MM.1S (cell line): ENCODE data around the gene RAPGEF6.

Experiments
- CTCF ChIP-seq: fragments of 300-600 bp; sonication (generic); IDR thresholded peaks from 2 replicates; pipeline ENCODE4 v1.5.1; 2016; ENCODE audit warnings: antibody characterized with exemption, low read length, mixed read lengths
- EZH2 ChIP-seq: fragments of 300-600 bp; sonication (generic); optimal IDR thresholded peaks from 2 replicates; pipeline ENCODE3; 2017; ENCODE audit warnings: low read depth, mild to moderate bottlenecking, antibody characterized with exemption, low read length, mixed read lengths
- EZH2phosphoT487 ChIP-seq: fragments of 300-600 bp; sonication (generic); IDR thresholded peaks from 2 replicates; pipeline ENCODE4 v1.6.1; 2018; ENCODE audit warnings: antibody characterized with exemption, low read length

DNA sequence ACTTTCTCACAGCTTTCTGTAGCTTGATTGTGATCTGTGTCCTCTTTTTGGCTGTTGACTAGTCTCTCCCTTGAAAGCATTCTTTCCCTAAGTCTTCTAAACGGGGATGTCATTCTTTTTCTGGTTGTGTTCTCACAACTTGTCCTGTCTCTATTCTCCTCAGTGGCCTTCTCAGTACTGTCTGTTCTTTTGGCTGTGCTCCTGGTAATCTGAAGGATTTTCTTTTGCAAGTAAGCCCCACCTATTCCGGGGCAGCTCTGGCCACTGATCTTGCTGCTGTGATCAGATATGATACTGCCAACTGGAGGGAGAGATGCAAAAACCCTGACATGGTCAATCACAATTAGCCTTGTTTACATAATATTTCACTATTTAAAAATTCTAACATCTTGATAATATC is 198.9 kb downstream of the RAPGEF6 start:
- TF ChIP-seq CTCF (no peak), EZH2phosphoT487 (no peak), EZH2 (no peak)
